ENCODE measurements around the gene NPTN. TPM values are rescaled to one million over a fixed set of nuclear protein-coding genes. Genes with fewer than 3 reads are reported as not detected.

The NPTN gene
- total RNA-seq, 2 donors from 2014 or later = 57.7 to 66.2 TPM

GRCh38 chr15:73602992-73603391 lies 30.2 kb downstream of the NPTN start:
- H3K9me3 Mint-ChIP-seq = no peaks in the 10 kb centered on the region
- peaks cover 26 to 30% of the 10 kb centered on the region in 2 donors for H3K4me1 Mint-ChIP-seq (ENCODE audit: low read depth in 2 of 2)
- H3K27ac Mint-ChIP-seq = no peak overlapping the region
- H3K4me3 Mint-ChIP-seq = no peak overlapping the region
- no peak for ATAC-seq
- H3K36me3 Mint-ChIP-seq = no peaks in the 10 kb centered on the region
- H3K27me3 Mint-ChIP-seq = no peaks in the 10 kb centered on the region
- DNase-seq (ENCODE audit: low spot score) = no peak

- Mint-ChIP-seq H3K27me3 (no peaks in the 10 kb centered on the region), H3K36me3 (no peaks in the 10 kb centered on the region), H3K27ac (no peak overlapping the region), H3K4me3 (no peak overlapping the region), H3K4me1 (ENCODE audit: low read depth in 2 of 2) (peaks cover 25 to 27% of the 10 kb centered on the region in 2 donors), H3K9me3 (no peaks in the 10 kb centered on the region)
- ATAC-seq (peak; percentile 69), DNase-seq (ENCODE audit: low spot score) (no peak)
Observed at GRCh38 chr15:73602446-73602843, 30.7 kb downstream of the NPTN start.

GRCh38 chr15:73601451-73602445 lies 31.4 kb downstream of the NPTN start:
- Mint-ChIP-seq H3K27me3 (no peaks in the 10 kb centered on the region), H3K4me1 (ENCODE audit: low read depth in 2 of 2) (peaks cover 21 to 25% of the 10 kb centered on the region in 2 donors), H3K27ac (no peak overlapping the region), H3K36me3 (no peaks in the 10 kb centered on the region), H3K4me3 (no peak overlapping the region), H3K9me3 (no peaks in the 10 kb centered on the region)
- ATAC-seq (peak; percentile 63 to 65), DNase-seq (ENCODE audit: low spot score) (no peak)

- H3K4me3 Mint-ChIP-seq = no peak overlapping the region
- H3K4me1 Mint-ChIP-seq (ENCODE audit: low read depth in 2 of 2) = peaks cover 28 to 34% of the 10 kb centered on the region in 2 donors
- no peak for ATAC-seq
Observed at GRCh38 chr15:73600413-73601335, 32.5 kb downstream of the NPTN start.

GRCh38 chr15:73599934-73600333 lies 33.3 kb downstream of the NPTN start:
- Mint-ChIP-seq H3K9me3 (no peaks in the 10 kb centered on the region), H3K27me3 (no peaks in the 10 kb centered on the region), H3K4me1 (ENCODE audit: low read depth in 2 of 2) (peaks cover 28 to 40% of the 10 kb centered on the region in 2 donors), H3K36me3 (no peaks in the 10 kb centered on the region), H3K27ac (no peak overlapping the region), H3K4me3 (no peak overlapping the region)
- DNase-seq (ENCODE audit: low spot score) = no peak
- ATAC-seq = no peak

More at GRCh38 chr15:73600413-73601335, 32.5 kb downstream of the NPTN start:
- no peak overlapping the region for H3K27ac Mint-ChIP-seq
- H3K36me3 Mint-ChIP-seq = no peaks in the 10 kb centered on the region
- no peak for DNase-seq (ENCODE audit: low spot score)
- H3K9me3 Mint-ChIP-seq = no peaks in the 10 kb centered on the region
- H3K27me3 Mint-ChIP-seq = no peaks in the 10 kb centered on the region

- Mint-ChIP-seq H3K9me3 (no peaks in the 10 kb centered on the region), H3K4me3 (no peak overlapping the region)
Observed at GRCh38 chr15:73598530-73599160, 34.5 kb downstream of the NPTN start.

GRCh38 chr15:73597036-73597638 lies 36.1 kb downstream of the NPTN start:
- no peak overlapping the region for H3K27ac Mint-ChIP-seq
- H3K27me3 Mint-ChIP-seq = no peaks in the 10 kb centered on the region
- ATAC-seq (peak in 1 of 2 donors; percentile 20), DNase-seq (ENCODE audit: low spot score) (no peak)
- H3K36me3 Mint-ChIP-seq = no peaks in the 10 kb centered on the region
- no peaks in the 10 kb centered on the region for H3K9me3 Mint-ChIP-seq
- peaks cover 24 to 59% of the 10 kb centered on the region in 2 donors for H3K4me1 Mint-ChIP-seq (ENCODE audit: low read depth in 2 of 2)
- no peak overlapping the region for H3K4me3 Mint-ChIP-seq

More at GRCh38 chr15:73598530-73599160, 34.5 kb downstream of the NPTN start:
- Mint-ChIP-seq H3K27me3 (no peaks in the 10 kb centered on the region), H3K27ac (no peak overlapping the region), H3K36me3 (no peaks in the 10 kb centered on the region), H3K4me1 (ENCODE audit: low read depth in 2 of 2) (peaks cover 24 to 52% of the 10 kb centered on the region in 2 donors)
- ATAC-seq (no peak), DNase-seq (ENCODE audit: low spot score) (no peak)

- ATAC-seq = no peak
- Mint-ChIP-seq H3K4me1 (ENCODE audit: low read depth in 2 of 2) (peaks cover 24 to 59% of the 10 kb centered on the region in 2 donors), H3K4me3 (no peak overlapping the region), H3K27me3 (no peaks in the 10 kb centered on the region), H3K9me3 (no peaks in the 10 kb centered on the region), H3K27ac (peak overlapping the region in 1 of 2 donors; percentile 8), H3K36me3 (no peaks in the 10 kb centered on the region)
- DNase-seq (ENCODE audit: low spot score) = no peak
Observed at GRCh38 chr15:73596174-73596573, 37.0 kb downstream of the NPTN start.

GRCh38 chr15:73594109-73594508 lies 39.1 kb downstream of the NPTN start:
- no peaks in the 10 kb centered on the region for H3K27me3 Mint-ChIP-seq
- peaks cover 22 to 54% of the 10 kb centered on the region in 2 donors for H3K4me1 Mint-ChIP-seq (ENCODE audit: low read depth in 2 of 2)
- H3K9me3 Mint-ChIP-seq = no peaks in the 10 kb centered on the region
- DNase-seq (ENCODE audit: low spot score) (no peak), ATAC-seq (no peak)
- no peaks in the 10 kb centered on the region for H3K36me3 Mint-ChIP-seq
- H3K27ac Mint-ChIP-seq = no peak overlapping the region
- H3K4me3 Mint-ChIP-seq = no peak overlapping the region

GRCh38 chr15:73593304-73594074 lies 39.7 kb downstream of the NPTN start:
- no peak for ATAC-seq
- Mint-ChIP-seq H3K4me3 (no peak overlapping the region), H3K27ac (no peak overlapping the region), H3K9me3 (no peaks in the 10 kb centered on the region), H3K4me1 (ENCODE audit: low read depth in 2 of 2) (peaks cover 23 to 51% of the 10 kb centered on the region in 2 donors), H3K36me3 (no peaks in the 10 kb centered on the region), H3K27me3 (no peaks in the 10 kb centered on the region)
- no peak for DNase-seq (ENCODE audit: low spot score)

GRCh38 chr15:73590263-73590662 lies 42.9 kb downstream of the NPTN start:
- no peaks in the 10 kb centered on the region for H3K9me3 Mint-ChIP-seq
- peaks cover 11% of the 10 kb centered on the region for H3K36me3 Mint-ChIP-seq
- H3K4me3 Mint-ChIP-seq = no peak overlapping the region
- ATAC-seq = no peak
- no peaks in the 10 kb centered on the region for H3K27me3 Mint-ChIP-seq
- peaks cover 6 to 37% of the 10 kb centered on the region in 2 donors for H3K4me1 Mint-ChIP-seq (ENCODE audit: low read depth in 2 of 2)
- no peak overlapping the region for H3K27ac Mint-ChIP-seq
- no peak for DNase-seq (ENCODE audit: low spot score)

- ATAC-seq = no peak
- H3K4me1 Mint-ChIP-seq (ENCODE audit: low read depth in 2 of 2) = peaks cover 6 to 38% of the 10 kb centered on the region in 2 donors
- no peak overlapping the region for H3K4me3 Mint-ChIP-seq
- no peak overlapping the region for H3K27ac Mint-ChIP-seq
- no peaks in the 10 kb centered on the region for H3K9me3 Mint-ChIP-seq
- DNase-seq (ENCODE audit: low spot score) = no peak
- no peaks in the 10 kb centered on the region for H3K27me3 Mint-ChIP-seq
- H3K36me3 Mint-ChIP-seq = peaks cover 16% of the 10 kb centered on the region
Observed at GRCh38 chr15:73589766-73590165, 43.4 kb downstream of the NPTN start.

All from natural killer cell treated with Interleukin-12 subunit alpha and Interleukin-12 subunit beta and Interleukin-15 and Interleukin-18, amount 100 ng/mL, for 72 hours (primary cell).